Memory B cell (primary cell): Measurements from ENCODE around the gene EDDM3A.
A peak's percentile ranks its signal among the peaks of the same experiment; 100 is the strongest.
"Not testable (repeated sequence)": the region's sequence is repeated elsewhere in the genome, so short reads cannot be mapped to it uniquely, and the experiment has no call there.

Experiments
- ATAC-seq: fragments of 150-1000 bp; cut with Tn5 transposase; 2 replicates; pipeline ENCODE4 v1.10.0; 2021; ENCODE audit warnings: low read depth, mild to moderate bottlenecking, moderate library complexity
- DNase-seq, 2 donors: peaks; one replicate each; pipeline ENCODE4 v3.0.0; 2022; ENCODE audit warnings: low spot score in 2 of 2
- H3K27ac Mint-ChIP-seq: one replicate; pipeline ENCODE4 v1.8.0; 2022; ENCODE audit warnings: mild to moderate bottlenecking, moderate library complexity, mixed read lengths
- H3K27me3 Mint-ChIP-seq: one replicate; pipeline ENCODE4 v1.8.0; 2022; ENCODE audit warnings: mixed read lengths
- H3K36me3 Mint-ChIP-seq: one replicate; pipeline ENCODE4 v1.8.0; 2022; ENCODE audit warnings: mild to moderate bottlenecking, mixed read lengths
- H3K4me1 Mint-ChIP-seq: one replicate; pipeline ENCODE4 v1.8.0; 2022; ENCODE audit warnings: mixed read lengths
- H3K4me3 Mint-ChIP-seq: one replicate; pipeline ENCODE4 v1.8.0; 2022; ENCODE audit warnings: mild to moderate bottlenecking, moderate library complexity, mixed read lengths
- H3K9me3 Mint-ChIP-seq: one replicate; pipeline ENCODE4 v1.8.0; 2022; ENCODE audit warnings: mixed read lengths

Gene EDDM3A

GRCh38 chr14:20745571-20746358 is at the start of gene EDDM3A:
TSS of gene EDDM3A (plus strand) at chr14:20745887. CDS start at chr14:20747581, 1,694 bp downstream.
- Mint-ChIP-seq H3K4me1 (peaks cover 10% of the 10 kb centered on the region), H3K36me3 (no peaks in the 10 kb centered on the region), H3K27ac (no peak within 1 kb of the TSS), H3K4me3 (no peak within 1 kb of the TSS), H3K27me3 (peaks cover 4% of the 10 kb centered on the region), H3K9me3 (peaks cover 2% of the 10 kb centered on the region)
- ATAC-seq: no peak
- DNase-seq: no peak

- no peak for ATAC-seq
- Mint-ChIP-seq H3K4me3 (no peak overlapping the region), H3K27me3 (no peaks in the 10 kb centered on the region), H3K9me3 (no peaks in the 10 kb centered on the region), H3K36me3 (peaks cover 1% of the 10 kb centered on the region), H3K4me1 (peaks cover 10% of the 10 kb centered on the region), H3K27ac (no peak overlapping the region)
- DNase-seq: no peak
These were observed 48.9 kb upstream of the EDDM3A start for GRCh38 chr14:20696764-20697163.

- H3K36me3 Mint-ChIP-seq: peaks cover 1% of the 10 kb centered on the region
- peaks cover 10% of the 10 kb centered on the region for H3K4me1 Mint-ChIP-seq
- ATAC-seq: peak; percentile 80
- DNase-seq: peak; percentile 66 to 73
- no peak overlapping the region for H3K4me3 Mint-ChIP-seq
- no peaks in the 10 kb centered on the region for H3K9me3 Mint-ChIP-seq
- no peak overlapping the region for H3K27ac Mint-ChIP-seq
- no peaks in the 10 kb centered on the region for H3K27me3 Mint-ChIP-seq
These were observed 48.2 kb upstream of the EDDM3A start for GRCh38 chr14:20697273-20698017.

DNA sequence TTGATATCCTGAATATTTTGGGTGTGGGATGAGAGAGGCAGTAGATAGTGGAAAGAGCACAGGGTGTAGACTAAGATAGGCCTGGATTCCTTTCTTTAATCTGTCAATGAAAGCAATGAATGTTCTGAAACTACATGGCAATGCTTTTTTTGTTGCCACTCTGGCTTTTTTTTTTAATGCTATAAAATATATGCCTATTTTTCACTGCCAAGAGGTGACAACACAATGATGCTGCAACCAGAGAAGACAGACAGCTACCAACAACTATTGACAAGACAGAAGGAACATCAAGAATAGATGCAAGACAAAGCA is 47.7 kb upstream of the EDDM3A start:
- Mint-ChIP-seq H3K27ac (no peak overlapping the region), H3K36me3 (peaks cover 1% of the 10 kb centered on the region), H3K4me3 (no peak overlapping the region), H3K9me3 (no peaks in the 10 kb centered on the region), H3K4me1 (peaks cover 10% of the 10 kb centered on the region), H3K27me3 (no peaks in the 10 kb centered on the region)
- ATAC-seq (no peak), DNase-seq (no peak)

DNA sequence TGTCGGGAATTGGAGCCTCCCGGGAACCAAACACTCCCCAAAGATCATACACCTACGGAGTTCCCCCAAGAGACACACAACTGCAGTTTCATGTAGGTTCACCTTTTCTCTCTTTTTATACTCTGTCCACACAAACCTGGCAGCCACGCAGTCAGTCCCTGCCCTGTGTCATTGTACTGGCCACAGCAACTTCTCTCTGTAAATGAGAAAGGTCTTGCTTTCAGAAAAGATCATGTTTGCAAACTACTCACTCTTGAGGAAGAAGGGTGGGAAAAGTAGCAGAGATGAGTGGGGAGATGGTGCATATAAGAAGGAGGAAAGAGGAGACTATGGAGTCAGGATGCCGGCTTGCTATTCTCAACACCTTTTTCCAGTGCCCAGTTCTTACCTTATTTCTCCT is 46.8 kb upstream of the EDDM3A start:
- Mint-ChIP-seq H3K27me3 (no peaks in the 10 kb centered on the region), H3K9me3 (no peaks in the 10 kb centered on the region), H3K27ac (no peak overlapping the region), H3K36me3 (peaks cover 1% of the 10 kb centered on the region), H3K4me3 (no peak overlapping the region), H3K4me1 (peaks cover 10% of the 10 kb centered on the region)
- DNase-seq: no peak
- no peak for ATAC-seq

- H3K27ac Mint-ChIP-seq: no peak overlapping the region
- DNase-seq (no peak), ATAC-seq (no peak)
- peaks cover 10% of the 10 kb centered on the region for H3K4me1 Mint-ChIP-seq
- no peak overlapping the region for H3K4me3 Mint-ChIP-seq
- peaks cover 1% of the 10 kb centered on the region for H3K36me3 Mint-ChIP-seq
- H3K9me3 Mint-ChIP-seq: no peaks in the 10 kb centered on the region
- H3K27me3 Mint-ChIP-seq: no peaks in the 10 kb centered on the region
These were observed 45.8 kb upstream of the EDDM3A start for GRCh38 chr14:20699931-20700330.

GRCh38 chr14:20700965-20701364 is 44.7 kb upstream of the EDDM3A start:
- H3K27me3 Mint-ChIP-seq, ATAC-seq, H3K36me3 Mint-ChIP-seq, H3K9me3 Mint-ChIP-seq, DNase-seq, H3K27ac Mint-ChIP-seq, H3K4me1 Mint-ChIP-seq, H3K4me3 Mint-ChIP-seq: not testable (repeated sequence)

DNA sequence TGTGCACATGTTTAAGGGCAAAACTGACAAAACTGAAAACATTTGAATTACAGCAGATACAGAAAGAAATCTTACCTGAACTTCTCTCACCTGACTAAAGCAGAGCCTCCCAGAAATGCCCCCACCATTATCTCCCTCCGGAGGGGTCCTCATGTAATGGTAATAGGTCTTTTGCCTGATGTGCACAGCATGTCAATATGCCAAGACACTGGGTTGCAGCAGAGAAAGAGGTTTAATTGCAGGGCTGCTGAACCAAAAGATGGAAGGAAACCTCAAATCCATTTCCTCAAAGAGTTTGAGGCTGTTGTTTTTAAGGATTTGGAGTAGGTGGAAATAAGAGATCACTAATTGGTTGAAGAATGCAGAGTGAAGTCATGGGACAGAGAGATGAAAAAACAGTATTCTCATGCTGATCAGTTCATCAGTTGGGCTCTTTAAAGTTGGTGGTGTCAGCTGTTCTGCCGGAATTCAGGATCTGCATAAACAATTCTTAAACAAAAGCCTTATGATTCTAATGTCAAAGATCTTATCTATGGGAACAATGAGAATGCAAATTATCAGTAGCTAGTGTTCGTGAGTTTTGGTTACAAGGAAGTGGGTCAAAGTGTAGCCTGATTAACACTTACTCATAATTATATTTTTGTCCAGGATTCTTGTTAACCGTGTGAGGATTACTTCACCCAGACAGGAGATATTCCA is 38.9 kb upstream of the EDDM3A start:
- no peaks in the 10 kb centered on the region for H3K27me3 Mint-ChIP-seq
- H3K27ac Mint-ChIP-seq: no peak overlapping the region

GRCh38 chr14:20707622-20708021 is 38.1 kb upstream of the EDDM3A start:
- no peak for ATAC-seq
- H3K27me3 Mint-ChIP-seq: no peaks in the 10 kb centered on the region
- H3K4me1 Mint-ChIP-seq: no peaks in the 10 kb centered on the region
- no peak overlapping the region for H3K27ac Mint-ChIP-seq
- no peak overlapping the region for H3K4me3 Mint-ChIP-seq
- no peaks in the 10 kb centered on the region for H3K36me3 Mint-ChIP-seq
- H3K9me3 Mint-ChIP-seq: no peaks in the 10 kb centered on the region
- DNase-seq: no peak

More for the DNA sequence above, 38.9 kb upstream of the EDDM3A start:
- H3K4me1 Mint-ChIP-seq: no peaks in the 10 kb centered on the region
- no peak overlapping the region for H3K4me3 Mint-ChIP-seq
- no peak for DNase-seq
- ATAC-seq: no peak
- H3K36me3 Mint-ChIP-seq: no peaks in the 10 kb centered on the region
- H3K9me3 Mint-ChIP-seq: no peaks in the 10 kb centered on the region

DNA sequence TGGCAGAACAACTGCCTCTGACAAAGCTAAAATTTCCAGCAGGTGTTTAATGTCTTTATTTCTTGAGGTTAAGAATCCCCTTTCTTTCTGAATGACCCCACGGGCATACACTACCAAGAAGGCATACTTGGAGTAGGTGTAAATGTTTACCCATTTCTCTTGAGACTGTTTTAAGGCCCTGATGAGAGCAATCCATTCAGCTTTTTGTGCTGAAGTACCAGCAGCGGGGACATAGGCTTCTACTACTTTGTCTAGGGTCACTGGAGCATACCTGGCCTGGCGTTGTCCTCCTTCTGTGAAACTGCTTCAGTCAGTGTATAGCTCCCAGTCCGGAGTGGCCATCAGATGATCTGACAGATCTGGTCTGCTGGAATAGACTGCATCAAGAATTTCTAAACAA is 34.4 kb upstream of the EDDM3A start:
- H3K4me1 Mint-ChIP-seq: peaks cover 29% of the 10 kb centered on the region
- H3K4me3 Mint-ChIP-seq: no peak overlapping the region
- H3K36me3 Mint-ChIP-seq: peaks cover 10% of the 10 kb centered on the region
- H3K9me3 Mint-ChIP-seq: peaks cover 8% of the 10 kb centered on the region
- no peak for DNase-seq
- H3K27me3 Mint-ChIP-seq: no peaks in the 10 kb centered on the region
- H3K27ac Mint-ChIP-seq: no peak overlapping the region
- ATAC-seq: no peak

- Mint-ChIP-seq H3K4me1 (peaks cover 30% of the 10 kb centered on the region), H3K9me3 (peaks cover 8% of the 10 kb centered on the region), H3K27ac (no peak overlapping the region), H3K27me3 (no peaks in the 10 kb centered on the region), H3K4me3 (no peak overlapping the region), H3K36me3 (peaks cover 11% of the 10 kb centered on the region)
- DNase-seq: no peak
- no peak for ATAC-seq
These were observed 34.0 kb upstream of the EDDM3A start for GRCh38 chr14:20711685-20712084.

- Mint-ChIP-seq H3K4me3 (no peak overlapping the region), H3K36me3 (peaks cover 14% of the 10 kb centered on the region), H3K4me1 (peaks cover 35% of the 10 kb centered on the region), H3K9me3 (peaks cover 10% of the 10 kb centered on the region), H3K27ac (peak overlapping the region; percentile 88), H3K27me3 (no peaks in the 10 kb centered on the region)
- no peak for ATAC-seq
- DNase-seq: no peak
These were observed 32.8 kb upstream of the EDDM3A start for GRCh38 chr14:20712904-20713303.

- Mint-ChIP-seq H3K27ac (peak overlapping the region; percentile 88), H3K27me3 (no peaks in the 10 kb centered on the region), H3K36me3 (peaks cover 14% of the 10 kb centered on the region), H3K4me1 (peaks cover 45% of the 10 kb centered on the region), H3K9me3 (peaks cover 10% of the 10 kb centered on the region), H3K4me3 (peak overlapping the region; percentile 41)
- no peak for ATAC-seq
- DNase-seq: no peak
These were observed 31.0 kb upstream of the EDDM3A start for GRCh38 chr14:20714593-20715250.

GRCh38 chr14:20719777-20720176 is 25.9 kb upstream of the EDDM3A start:
- H3K9me3 Mint-ChIP-seq: peaks cover 7% of the 10 kb centered on the region
- peak in 1 of 2 donors; percentile 14 for DNase-seq
- no peaks in the 10 kb centered on the region for H3K27me3 Mint-ChIP-seq
- H3K4me1 Mint-ChIP-seq: peaks cover 39% of the 10 kb centered on the region
- H3K4me3 Mint-ChIP-seq: peak overlapping the region; percentile 31
- peaks cover 10% of the 10 kb centered on the region for H3K36me3 Mint-ChIP-seq
- H3K27ac Mint-ChIP-seq: peak overlapping the region; percentile 56
- ATAC-seq: peak; percentile 51
